Tibial nerve (tissue), 4 donors: ENCODE data around the gene ZNF135. TPM values are rescaled to one million over a fixed set of nuclear protein-coding genes. Genes with fewer than 3 reads are reported as not detected.

Source experiments
- DNase-seq, 2 donors: peaks; one replicate each; pipeline ENCODE4 v3.0.0-alpha.2; 2019; ENCODE audit warnings: low spot score in 2 of 2
- H3K27ac ChIP-seq, 4 donors: fragments of 200-600 bp; sonication (generic) in 3 of 4; one replicate each; pipeline ENCODE4 v1.5.1; 2017 to 2019; ENCODE audit warnings: mild to moderate bottlenecking in 1 of 4
- H3K27me3 ChIP-seq, 2 donors: fragments of 200-600 bp; sonication (generic) in 1 of 2; one replicate each; pipeline versions ENCODE4 v1.5.1 to v1.6.0; 2017 to 2019
- H3K36me3 ChIP-seq, 3 donors: fragments of 200-600 bp; sonication (generic); one replicate each; pipeline ENCODE4 v1.5.1; 2018 to 2019
- H3K4me1 ChIP-seq, 4 donors: fragments of 200-600 bp; sonication (generic) in 3 of 4; one replicate each; pipeline ENCODE4 v1.5.1; 2017 to 2019
- H3K4me3 ChIP-seq, 4 donors: fragments of 200-600 bp; sonication (generic) in 3 of 4; one replicate each; pipeline ENCODE4 v1.5.1; 2017 to 2019; ENCODE audit warnings: mild to moderate bottlenecking in 1 of 4, moderate library complexity in 1 of 4
- H3K9me3 ChIP-seq, 4 donors: fragments of 200-600 bp; sonication (generic) in 3 of 4; one replicate each; pipeline ENCODE4 v1.5.1; 2017 to 2019
- CTCF ChIP-seq, 5 experiments: fragments of 200-600 bp in 3 of 5; fragments of 450-650 bp in 2 of 5; sonication (generic) in 3 of 5; IDR thresholded peaks; one replicate each; pipeline ENCODE4 v1.5.1; 2016 to 2019; ENCODE audit warnings: antibody characterized with exemption in 5 of 5, mild to moderate bottlenecking in 3 of 5, moderate library complexity in 2 of 5
- EP300 ChIP-seq, 2 donors: sonication (generic); formaldehyde crosslinking; IDR thresholded peaks; one replicate each; pipeline ENCODE4 v1.6.1; 2017; ENCODE audit warnings: antibody characterized with exemption in 2 of 2, mild to moderate bottlenecking in 1 of 2
- POLR2A ChIP-seq, 2 donors: fragments of 450-650 bp; IDR thresholded peaks; one replicate each; pipeline ENCODE4 v1.6.1; 2017; ENCODE audit warnings: antibody characterized with exemption in 2 of 2, mild to moderate bottlenecking in 2 of 2, moderate library complexity in 2 of 2
- WGBS, 2 donors: methylation state at CpG; one replicate each; pipeline ENCODE4 v1.1.5; 2018; 5-methylcytosine and 5-hydroxymethylcytosine counted together
- total RNA-seq, 4 donors: library from RNA; depleted of rRNA; stranded (reverse); fragments of >200 nt; gene quantifications; one replicate each; pipeline ENCODE4 v1.1.0, GENCODE V29; 2016

The ZNF135 gene
- total RNA-seq, 4 donors from 2014 or later, result 6.7 to 11.1 (median 9.5) TPM

GRCh38 chr19:58038688-58039204 is 20.3 kb upstream of the ZNF135 start:
- no peak for TF ChIP-seq POLR2A (IDR thresholded peaks at IDR 0.05)
- TF ChIP-seq CTCF (IDR thresholded peaks at IDR 0.05), result no peak
- no peak for TF ChIP-seq EP300 (IDR thresholded peaks at IDR 0.05)
- Histone ChIP-seq H3K27me3 (peaks cover 0 to 13% of the 10 kb centered on the region in 2 donors), H3K36me3 (peaks cover 0 to 7% (median 0%) of the 10 kb centered on the region in 3 donors), H3K4me3 (no peak overlapping the region), H3K9me3 (peaks cover 0 to 100% (median 6%) of the 10 kb centered on the region in 4 donors), H3K27ac (no peak overlapping the region), H3K4me1 (no peaks in the 10 kb centered on the region)
- WGBS, 2 donors, result 8 to 11% methylated on average over 8 of the region's 8 CpGs
- no peak for DNase-seq

- H3K27ac ChIP-seq, result no peak overlapping the region
- TF ChIP-seq POLR2A (IDR thresholded peaks at IDR 0.05), result no peak
- no peak for TF ChIP-seq EP300 (IDR thresholded peaks at IDR 0.05)
- TF ChIP-seq CTCF (IDR thresholded peaks at IDR 0.05), result no peak
- WGBS, 2 donors, result 81 to 86% methylated on average over 21 of the region's 21 CpGs
- H3K27me3 ChIP-seq, result no peaks in the 10 kb centered on the region
- no peak for DNase-seq
- H3K4me3 ChIP-seq, result no peak overlapping the region
- H3K9me3 ChIP-seq, result peaks cover 0 to 100% (median 6%) of the 10 kb centered on the region in 4 donors
- H3K4me1 ChIP-seq, result no peaks in the 10 kb centered on the region
- no peaks in the 10 kb centered on the region for H3K36me3 ChIP-seq
These were observed 18.1 kb upstream of the ZNF135 start for GRCh38 chr19:58040751-58041525.

GRCh38 chr19:58042495-58043340 is 16.4 kb upstream of the ZNF135 start:
- H3K27me3 ChIP-seq, result no peaks in the 10 kb centered on the region
- DNase-seq, result no peak
- 52 to 54% methylated on average over 34 to 52 of the region's 54 CpGs for WGBS, 2 donors
- H3K4me1 ChIP-seq, result no peaks in the 10 kb centered on the region
- no peak overlapping the region for H3K27ac ChIP-seq
- H3K4me3 ChIP-seq, result no peak overlapping the region
- TF ChIP-seq EP300 (IDR thresholded peaks at IDR 0.05), result no peak
- TF ChIP-seq CTCF (IDR thresholded peaks at IDR 0.05), result no peak
- TF ChIP-seq POLR2A (IDR thresholded peaks at IDR 0.05), result no peak
- peaks cover 0 to 100% (median 5%) of the 10 kb centered on the region in 4 donors for H3K9me3 ChIP-seq
- H3K36me3 ChIP-seq, result no peaks in the 10 kb centered on the region

- no peaks in the 10 kb centered on the region for H3K4me1 ChIP-seq
- DNase-seq, result no peak
- H3K27me3 ChIP-seq, result no peaks in the 10 kb centered on the region
- TF ChIP-seq POLR2A (IDR thresholded peaks at IDR 0.05) (no peak), EP300 (IDR thresholded peaks at IDR 0.05) (no peak), CTCF (IDR thresholded peaks at IDR 0.05) (no peak)
- WGBS, 2 donors, result 69 to 78% methylated on average over 39 to 41 of the region's 42 CpGs
- H3K9me3 ChIP-seq, result peaks cover 0 to 100% (median 8%) of the 10 kb centered on the region in 4 donors
- no peak overlapping the region for H3K27ac ChIP-seq
- H3K4me3 ChIP-seq, result no peak overlapping the region
- H3K36me3 ChIP-seq, result no peaks in the 10 kb centered on the region
These were observed 14.7 kb upstream of the ZNF135 start for GRCh38 chr19:58044391-58044790.
